ENCODE measurements around the gene ZNF219.
A peak's percentile ranks its signal among the peaks of the same experiment; 100 is the strongest.

ZNF219 gene

GRCh38 chr14:21070083-21070609 lies 28.3 kb downstream of the ZNF219 start, which contains the start of gene ARHGEF40:
Gene ARHGEF40 (plus strand): TSS chr14:21070304. CDS start chr14:21070397, 93 bp downstream.
- Histone ChIP-seq H3K9ac (no peak within 1 kb of the TSS), H3K4me2 (ENCODE audit: low read length) (peak within 1 kb of the TSS; percentile 96), H3K4me1 (peaks cover 25% of the 10 kb centered on the region), H3K27ac (peak within 1 kb of the TSS; percentile 75), H3K27me3 (ENCODE audit: control insufficient read depth, insufficient read depth, low read length) (no peaks in the 10 kb centered on the region), H2AFZ (peak within 1 kb of the TSS; percentile 94), H3K4me3 (ENCODE audit: low read depth, low read length) (peak within 1 kb of the TSS; percentile 94), H3K79me2 (peaks cover 6% of the 10 kb centered on the region), H3K36me3 (ENCODE audit: control insufficient read depth, insufficient read depth, low read length) (no peaks in the 10 kb centered on the region), H3K9me3 (ENCODE audit: control insufficient read depth, low read length) (no peaks in the 10 kb centered on the region)
- TF ChIP-seq, protein P1, sequence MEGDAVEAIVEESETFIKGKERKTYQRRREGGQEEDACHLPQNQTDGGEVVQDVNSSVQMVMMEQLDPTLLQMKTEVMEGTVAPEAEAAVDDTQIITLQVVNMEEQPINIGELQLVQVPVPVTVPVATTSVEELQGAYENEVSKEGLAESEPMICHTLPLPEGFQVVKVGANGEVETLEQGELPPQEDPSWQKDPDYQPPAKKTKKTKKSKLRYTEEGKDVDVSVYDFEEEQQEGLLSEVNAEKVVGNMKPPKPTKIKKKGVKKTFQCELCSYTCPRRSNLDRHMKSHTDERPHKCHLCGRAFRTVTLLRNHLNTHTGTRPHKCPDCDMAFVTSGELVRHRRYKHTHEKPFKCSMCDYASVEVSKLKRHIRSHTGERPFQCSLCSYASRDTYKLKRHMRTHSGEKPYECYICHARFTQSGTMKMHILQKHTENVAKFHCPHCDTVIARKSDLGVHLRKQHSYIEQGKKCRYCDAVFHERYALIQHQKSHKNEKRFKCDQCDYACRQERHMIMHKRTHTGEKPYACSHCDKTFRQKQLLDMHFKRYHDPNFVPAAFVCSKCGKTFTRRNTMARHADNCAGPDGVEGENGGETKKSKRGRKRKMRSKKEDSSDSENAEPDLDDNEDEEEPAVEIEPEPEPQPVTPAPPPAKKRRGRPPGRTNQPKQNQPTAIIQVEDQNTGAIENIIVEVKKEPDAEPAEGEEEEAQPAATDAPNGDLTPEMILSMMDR (IDR thresholded peaks at IDR 0.05) = no peak

DNA sequence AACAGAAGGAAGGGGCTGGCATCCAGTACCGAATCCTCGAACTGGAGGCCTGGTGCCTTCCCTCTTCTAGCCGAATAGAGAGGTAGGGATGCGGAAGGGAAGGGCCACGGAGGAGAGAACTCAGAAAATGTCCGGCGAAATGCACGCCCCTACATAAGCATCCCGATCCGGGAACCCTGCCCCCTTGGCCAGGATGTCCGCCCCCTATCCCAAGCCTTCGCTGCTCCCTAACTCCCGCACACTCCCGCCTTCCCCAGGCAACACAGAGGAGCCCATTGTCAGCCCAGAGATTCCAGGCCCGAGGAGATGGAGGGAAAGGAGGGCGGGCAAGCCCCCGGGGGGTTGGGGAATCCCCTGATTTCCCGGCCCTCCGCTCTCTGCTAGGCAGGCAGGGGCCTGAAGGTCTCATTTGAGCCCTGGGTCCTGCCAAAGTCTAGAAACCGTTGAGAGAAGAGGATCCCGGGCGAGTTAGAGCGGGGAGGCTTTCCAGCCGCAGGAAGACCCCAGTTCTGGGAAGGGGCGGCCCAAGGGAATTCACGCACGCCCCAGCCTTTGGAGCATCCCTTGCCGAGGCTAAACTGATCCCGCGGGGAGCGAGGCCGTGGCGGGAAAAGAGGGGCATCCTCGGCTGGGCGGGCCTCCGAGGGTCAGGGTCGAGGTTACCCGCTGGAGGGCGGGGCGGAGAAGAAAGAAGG lies 28.9 kb downstream of the ZNF219 start:
- Histone ChIP-seq H3K4me3 (ENCODE audit: low read depth, low read length) (peak overlapping the region; percentile 50), H3K9ac (no peak overlapping the region), H3K4me2 (ENCODE audit: low read length) (peak overlapping the region; percentile 96), H3K36me3 (ENCODE audit: control insufficient read depth, insufficient read depth, low read length) (no peaks in the 10 kb centered on the region), H3K9me3 (ENCODE audit: control insufficient read depth, low read length) (no peaks in the 10 kb centered on the region), H3K79me2 (peaks cover 4% of the 10 kb centered on the region), H3K27me3 (ENCODE audit: control insufficient read depth, insufficient read depth, low read length) (no peaks in the 10 kb centered on the region), H3K4me1 (peaks cover 25% of the 10 kb centered on the region), H2AFZ (peak overlapping the region; percentile 94), H3K27ac (peak overlapping the region; percentile 61)
- TF ChIP-seq, protein P1 (IDR thresholded peaks at IDR 0.05) = no peak

DNA sequence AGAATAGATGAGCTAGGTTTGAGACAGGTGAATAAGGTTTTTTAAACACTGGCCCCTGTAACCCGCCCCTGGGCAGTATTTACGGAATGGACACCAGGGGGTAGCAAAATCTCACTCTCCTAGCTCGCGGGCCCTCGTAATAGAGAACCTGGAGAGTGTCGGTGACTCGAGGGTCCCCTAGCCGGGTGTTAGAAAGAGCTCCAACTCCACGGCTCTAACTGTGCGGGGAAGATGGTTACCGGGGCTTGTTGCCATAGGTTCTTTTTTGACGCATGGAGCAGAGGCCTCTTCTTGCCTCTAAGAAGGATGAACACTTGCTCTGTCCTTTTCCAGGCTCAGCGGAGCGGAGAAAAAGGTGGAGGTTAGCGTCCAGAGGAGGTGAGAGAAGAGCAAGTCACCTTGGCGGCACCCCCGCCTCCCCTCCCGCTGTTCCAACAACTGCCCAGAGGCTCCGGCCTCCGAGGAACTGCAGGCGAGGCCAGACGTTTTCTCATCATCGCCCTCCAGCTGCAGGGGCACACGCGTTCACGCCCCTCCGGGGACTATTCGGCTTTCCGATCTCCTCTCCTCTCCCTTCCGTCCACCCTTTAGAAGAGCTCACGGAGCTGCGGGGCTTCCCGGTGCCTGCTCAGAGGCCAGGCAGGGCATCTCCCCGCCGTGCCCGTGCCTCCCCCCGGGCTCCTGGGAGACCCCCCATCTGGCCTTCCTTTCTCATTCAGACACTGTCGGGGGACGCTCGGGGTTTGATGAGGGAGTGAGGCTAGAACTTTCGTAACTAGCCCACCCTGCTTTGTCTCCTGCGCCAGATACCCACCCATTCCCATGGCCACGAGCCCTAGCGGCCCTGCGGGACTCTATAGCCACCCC lies 29.7 kb downstream of the ZNF219 start:
- Histone ChIP-seq H2AFZ (peak overlapping the region; percentile 94), H3K36me3 (ENCODE audit: control insufficient read depth, insufficient read depth, low read length) (no peaks in the 10 kb centered on the region), H3K4me1 (peaks cover 25% of the 10 kb centered on the region), H3K9ac (no peak overlapping the region), H3K4me2 (ENCODE audit: low read length) (peak overlapping the region; percentile 96), H3K79me2 (peaks cover 2% of the 10 kb centered on the region), H3K4me3 (ENCODE audit: low read depth, low read length) (peak overlapping the region; percentile 4), H3K27me3 (ENCODE audit: control insufficient read depth, insufficient read depth, low read length) (no peaks in the 10 kb centered on the region), H3K9me3 (ENCODE audit: control insufficient read depth, low read length) (no peaks in the 10 kb centered on the region), H3K27ac (peak overlapping the region; percentile 61)
- TF ChIP-seq, protein P1 (IDR thresholded peaks at IDR 0.05) = peak; percentile 79

- H3K4me1 ChIP-seq = peaks cover 20% of the 10 kb centered on the region
- no peaks in the 10 kb centered on the region for H3K9me3 ChIP-seq (ENCODE audit: control insufficient read depth, low read length)
- no peak overlapping the region for H3K9ac ChIP-seq
- H2AFZ ChIP-seq = no peak overlapping the region
- TF ChIP-seq, protein P1 (IDR thresholded peaks at IDR 0.05) = peak; percentile 16
- H3K36me3 ChIP-seq (ENCODE audit: control insufficient read depth, insufficient read depth, low read length) = no peaks in the 10 kb centered on the region
- H3K27ac ChIP-seq = no peak overlapping the region
- no peaks in the 10 kb centered on the region for H3K27me3 ChIP-seq (ENCODE audit: control insufficient read depth, insufficient read depth, low read length)
- no peak overlapping the region for H3K4me2 ChIP-seq (ENCODE audit: low read length)
- H3K79me2 ChIP-seq = peaks cover under 1% of the 10 kb centered on the region
- no peak overlapping the region for H3K4me3 ChIP-seq (ENCODE audit: low read depth, low read length)
Observed at GRCh38 chr14:21066882-21067502, 31.5 kb downstream of the ZNF219 start.
